GM12875 (cell line): ENCODE measurements around the gene CRYBB1.

Experiments
- H3K4me3 ChIP-seq: one replicate; pipeline ENCODE4 v1.5.1; 2011; ENCODE audit warnings: low read depth, low read length, control low read depth
- CTCF ChIP-seq: IDR thresholded peaks from 2 replicates; pipeline ENCODE4 v1.5.1; 2011; ENCODE audit warnings: low read depth, mild to moderate bottlenecking, control low read depth, inconsistent platforms, low read length, moderate library complexity, borderline replicate concordance; ENCODE audit not compliant: insufficient read depth

CRYBB1 gene

GRCh38 chr22:26617271-26618199, at the start of gene CRYBB1:
Gene CRYBB1 (minus strand): TSS chr22:26618027. CDS start chr22:26616319, 1,708 bp downstream.
- TF ChIP-seq CTCF: no peak
- no peak within 1 kb of the TSS for H3K4me3 ChIP-seq

- TF ChIP-seq CTCF: no peak
- no peak overlapping the region for H3K4me3 ChIP-seq
Observed at GRCh38 chr22:26667140-26667539, 49.3 kb upstream of the CRYBB1 start.

- no peak for TF ChIP-seq CTCF
- H3K4me3 ChIP-seq: no peak overlapping the region
Observed at GRCh38 chr22:26665813-26666231, 48.0 kb upstream of the CRYBB1 start.

- TF ChIP-seq CTCF: no peak
- no peak overlapping the region for H3K4me3 ChIP-seq
Observed at GRCh38 chr22:26663374-26663923, 45.6 kb upstream of the CRYBB1 start.

- TF ChIP-seq CTCF: no peak
- no peak overlapping the region for H3K4me3 ChIP-seq
Observed at GRCh38 chr22:26662160-26662559, 44.3 kb upstream of the CRYBB1 start.

- no peak overlapping the region for H3K4me3 ChIP-seq
- no peak for TF ChIP-seq CTCF
Observed at GRCh38 chr22:26660961-26661578, 43.2 kb upstream of the CRYBB1 start.

- no peak overlapping the region for H3K4me3 ChIP-seq
- no peak for TF ChIP-seq CTCF
Observed at GRCh38 chr22:26660356-26660755, 42.5 kb upstream of the CRYBB1 start.
